ENCODE data around the gene KRI1.

DNA sequence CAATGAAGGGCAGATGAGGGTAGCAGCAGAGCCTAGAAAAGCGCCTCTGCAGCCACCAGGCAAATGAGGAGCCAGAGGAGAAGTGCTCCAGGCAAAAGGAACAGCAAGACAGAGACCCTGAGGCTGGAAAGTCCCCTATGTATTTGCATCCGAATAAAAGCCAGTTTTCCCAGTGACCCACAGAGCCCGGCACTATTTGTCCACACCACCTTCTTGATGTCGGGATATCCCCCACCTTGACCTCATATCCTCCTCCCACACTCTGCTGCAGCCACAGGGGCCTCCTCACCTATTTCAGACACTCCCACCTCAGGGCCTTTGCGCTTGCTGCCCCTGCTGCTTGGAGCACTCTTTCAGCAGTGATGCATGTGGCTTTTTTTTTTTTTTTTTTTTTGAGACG is 15.5 kb downstream of the KRI1 start:
- TF ChIP-seq CTCF (conservative IDR thresholded peaks at IDR 0.05; ENCODE audit: low read length) (no peak), EZH2phosphoT487 (IDR thresholded peaks at IDR 0.05; ENCODE audit: borderline replicate concordance) (no peak)
